HG02759 (cell line): ENCODE measurements around the gene CYTH4.

ENCODE experiments used
- ATAC-seq: cut with Tn5 transposase; IDR thresholded peaks from one replicate; pipeline ENCODE4 v1.9.1; 2021; ENCODE audit warnings: mild to moderate bottlenecking, moderate library complexity; ENCODE audit not compliant: unreplicated experiment

Gene CYTH4

GRCh38 chr22:37343348-37343747, 61.0 kb downstream of the CYTH4 start:
- no peak for ATAC-seq

DNA sequence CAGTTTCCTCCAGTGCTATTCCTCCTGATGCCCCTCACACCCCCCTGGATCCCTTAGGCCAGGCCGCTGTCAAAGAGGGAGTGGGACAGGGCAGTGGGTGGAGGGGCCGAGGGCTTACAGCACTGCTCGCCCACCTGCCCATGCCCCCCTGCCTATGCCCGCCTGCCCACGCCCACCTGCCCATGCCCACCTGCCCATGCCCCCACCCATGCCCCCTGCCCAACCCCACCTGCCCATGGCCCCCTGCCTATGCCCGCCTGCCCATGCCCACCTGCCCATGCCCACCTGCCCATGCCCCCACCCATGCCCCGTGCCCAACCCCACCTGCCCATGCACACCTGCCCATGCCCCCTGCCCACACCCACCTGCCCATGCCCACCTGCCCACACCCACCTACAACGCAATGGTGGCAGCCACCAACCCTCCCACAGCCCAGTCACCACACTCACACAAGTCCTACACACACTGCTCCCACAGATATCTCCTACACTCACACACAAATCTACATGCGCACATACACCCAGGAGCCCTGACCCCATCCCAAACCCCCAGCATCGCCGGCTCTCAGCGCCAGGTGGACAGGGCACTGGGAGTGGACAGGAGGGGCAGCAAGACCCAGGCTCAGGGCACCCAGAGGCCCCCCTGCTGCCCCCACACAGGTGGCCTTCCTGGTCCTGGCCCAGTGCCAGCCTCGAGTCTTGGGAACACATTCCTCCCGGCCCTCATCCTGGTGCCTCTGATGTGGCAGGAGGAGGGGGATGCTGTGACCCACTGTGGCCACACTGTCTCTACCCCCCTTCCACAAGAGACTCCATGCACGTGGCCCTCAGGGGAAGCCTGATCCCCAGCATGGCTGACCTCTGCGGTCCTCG, 61.8 kb downstream of the CYTH4 start:
- no peak for ATAC-seq

DNA sequence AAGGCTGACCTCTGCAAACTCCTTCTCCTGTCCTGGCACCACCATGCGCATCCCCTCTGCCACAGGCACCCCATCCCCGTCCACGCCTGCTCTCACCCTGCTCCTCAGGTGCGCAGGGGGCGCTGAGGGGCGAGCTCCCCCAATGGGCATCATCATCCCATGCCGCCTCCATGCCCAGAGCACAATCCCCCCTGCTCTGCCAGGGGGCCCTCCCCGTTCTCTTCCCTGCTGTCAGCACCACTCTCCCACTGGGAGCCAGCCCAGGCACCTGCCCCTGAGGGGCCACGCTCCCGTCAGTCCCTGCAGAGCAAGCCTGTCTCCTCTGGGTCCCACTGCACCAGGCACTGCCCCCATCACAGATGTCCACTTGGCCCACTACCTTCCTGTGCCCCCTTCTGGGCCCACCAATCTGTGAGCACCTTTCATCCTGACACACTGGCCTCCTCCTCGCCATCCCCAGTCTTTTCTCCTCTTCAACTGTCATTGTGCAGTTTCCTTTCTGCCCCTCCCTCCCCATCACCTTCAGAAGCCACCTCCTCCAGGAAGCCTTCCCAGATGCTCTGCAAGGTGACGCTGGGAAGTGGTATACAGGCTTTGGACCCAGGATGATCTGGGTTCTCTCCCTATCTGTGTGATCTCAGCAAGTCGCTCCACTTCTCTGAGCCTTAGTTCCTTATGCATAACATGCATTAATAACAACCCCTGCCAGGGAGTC, 62.6 kb downstream of the CYTH4 start:
- ATAC-seq: no peak

- ATAC-seq: no peak
Measured at GRCh38 chr22:37345863-37346504, 63.7 kb downstream of the CYTH4 start.

- ATAC-seq: no peak
Measured at GRCh38 chr22:37346505-37346895, 64.2 kb downstream of the CYTH4 start.

DNA sequence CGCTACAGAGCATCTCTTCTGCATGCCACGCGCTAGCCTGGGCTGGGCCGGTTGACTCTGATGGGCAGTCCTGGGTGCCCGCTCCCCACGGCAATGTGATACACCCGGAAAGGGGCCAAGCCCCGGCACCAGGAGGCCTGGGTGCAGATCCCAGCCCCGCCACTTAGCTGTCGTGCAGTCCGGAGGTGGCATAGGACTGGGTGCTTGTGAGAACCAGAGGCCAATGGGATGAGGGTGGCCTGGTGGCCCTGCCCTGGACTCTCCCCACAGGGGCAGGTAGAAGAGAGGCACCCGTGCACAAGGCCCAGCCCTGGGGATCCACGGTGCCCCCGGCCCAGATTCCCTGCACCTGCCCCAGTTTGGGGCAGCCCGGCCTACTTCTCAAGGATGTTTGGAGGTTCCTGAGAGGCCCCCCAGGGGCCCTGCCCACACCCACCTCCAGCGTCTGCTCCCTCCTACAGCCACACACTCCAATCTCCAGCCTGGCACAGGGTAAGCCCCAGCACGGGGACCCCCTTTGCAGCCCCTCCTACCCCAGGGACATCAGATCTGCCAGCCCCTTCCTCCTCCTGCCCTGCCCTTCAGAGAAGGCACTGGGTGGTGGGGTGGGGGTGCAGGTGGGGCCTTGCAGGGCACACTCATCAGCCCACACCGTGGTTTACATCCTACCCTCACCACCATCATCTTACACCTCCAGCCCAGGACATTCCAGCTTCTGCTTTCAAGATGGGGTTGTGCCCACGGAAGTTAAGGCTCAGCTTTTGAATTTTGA, 66.9 kb downstream of the CYTH4 start:
- ATAC-seq: no peak

DNA sequence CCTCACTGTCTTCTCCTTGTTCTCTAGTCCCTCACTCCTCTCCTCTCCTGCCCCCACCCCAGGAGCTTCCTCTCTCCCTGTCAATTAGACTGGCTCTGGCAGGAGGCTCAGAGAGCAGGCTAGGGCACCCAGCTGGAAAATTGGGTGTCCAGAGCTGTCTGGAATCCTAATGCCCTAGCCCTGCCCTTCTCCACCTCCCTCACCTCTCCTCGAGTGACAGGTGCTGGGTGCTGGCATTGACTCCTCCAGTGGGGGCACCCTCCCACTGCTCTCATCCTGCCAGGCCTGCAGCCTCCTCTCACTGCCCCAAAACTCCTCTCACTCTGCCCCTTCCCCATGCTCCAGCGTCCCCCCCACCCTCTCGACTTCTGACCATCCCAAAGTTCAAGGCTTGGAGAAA, 68.9 kb downstream of the CYTH4 start:
- ATAC-seq: no peak

DNA sequence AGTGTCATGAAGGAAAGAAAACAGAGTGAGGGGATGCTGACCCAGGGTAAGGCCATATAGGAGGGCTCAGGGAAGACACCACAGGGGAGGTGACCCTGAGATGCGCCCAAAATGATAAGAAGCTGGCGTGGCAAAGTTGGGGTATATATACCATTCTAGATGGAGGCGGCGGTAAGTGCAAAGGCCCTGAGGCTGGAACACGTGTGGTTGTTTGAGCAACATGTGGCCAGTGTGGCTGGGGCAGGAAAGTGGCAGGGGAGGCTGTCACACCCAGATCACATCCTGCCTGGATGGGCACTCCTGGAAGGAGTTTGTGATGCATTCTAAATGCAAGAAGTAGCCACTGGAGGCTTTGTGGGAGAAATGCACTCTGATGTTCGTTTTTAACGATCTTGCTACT, 70.2 kb downstream of the CYTH4 start:
- no peak for ATAC-seq

DNA sequence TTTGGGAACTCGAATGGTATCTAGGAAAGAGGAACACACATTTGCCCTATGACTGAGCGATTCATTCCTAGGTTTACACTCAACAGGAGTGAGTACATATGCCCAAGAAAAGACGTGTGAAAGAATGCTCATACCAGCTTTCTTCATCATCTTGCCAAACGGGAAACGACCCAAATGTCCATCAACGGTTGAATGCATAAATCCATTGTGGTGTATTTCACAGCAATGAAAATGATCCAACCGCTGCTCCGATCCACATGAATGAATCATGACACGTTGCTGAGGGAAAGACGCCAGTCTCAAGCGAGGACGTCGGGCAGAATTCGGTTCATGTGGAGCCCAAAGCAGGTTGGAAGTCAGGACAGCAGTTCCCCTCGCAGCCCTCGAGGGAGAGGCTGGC, 71.5 kb downstream of the CYTH4 start:
- ATAC-seq: no peak

GRCh38 chr22:37354261-37354660, 72.0 kb downstream of the CYTH4 start:
- ATAC-seq: no peak

GRCh38 chr22:37354670-37355069, 72.4 kb downstream of the CYTH4 start:
- ATAC-seq: no peak

DNA sequence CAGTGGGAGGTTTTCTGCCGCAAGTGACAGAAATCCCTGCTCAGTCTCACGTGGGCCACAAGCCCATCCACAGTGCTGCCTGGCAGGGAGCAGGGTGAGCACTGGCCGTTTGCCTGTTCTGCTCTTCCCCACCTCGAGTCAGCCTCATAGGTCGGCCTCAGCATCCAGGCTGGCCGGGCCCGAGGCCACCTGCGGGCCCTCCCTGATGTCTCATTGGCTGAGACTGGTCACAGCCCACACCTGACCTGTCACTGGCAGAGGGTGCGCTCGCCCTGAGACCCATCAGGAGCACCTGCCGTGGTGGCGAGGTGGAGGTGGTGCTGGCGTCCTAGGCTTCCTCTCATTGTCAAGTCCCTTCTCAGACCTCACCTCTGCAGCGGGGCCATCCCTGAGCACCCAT, 72.9 kb downstream of the CYTH4 start:
- ATAC-seq: no peak

GRCh38 chr22:37356922-37357321, 74.6 kb downstream of the CYTH4 start:
- no peak for ATAC-seq

DNA sequence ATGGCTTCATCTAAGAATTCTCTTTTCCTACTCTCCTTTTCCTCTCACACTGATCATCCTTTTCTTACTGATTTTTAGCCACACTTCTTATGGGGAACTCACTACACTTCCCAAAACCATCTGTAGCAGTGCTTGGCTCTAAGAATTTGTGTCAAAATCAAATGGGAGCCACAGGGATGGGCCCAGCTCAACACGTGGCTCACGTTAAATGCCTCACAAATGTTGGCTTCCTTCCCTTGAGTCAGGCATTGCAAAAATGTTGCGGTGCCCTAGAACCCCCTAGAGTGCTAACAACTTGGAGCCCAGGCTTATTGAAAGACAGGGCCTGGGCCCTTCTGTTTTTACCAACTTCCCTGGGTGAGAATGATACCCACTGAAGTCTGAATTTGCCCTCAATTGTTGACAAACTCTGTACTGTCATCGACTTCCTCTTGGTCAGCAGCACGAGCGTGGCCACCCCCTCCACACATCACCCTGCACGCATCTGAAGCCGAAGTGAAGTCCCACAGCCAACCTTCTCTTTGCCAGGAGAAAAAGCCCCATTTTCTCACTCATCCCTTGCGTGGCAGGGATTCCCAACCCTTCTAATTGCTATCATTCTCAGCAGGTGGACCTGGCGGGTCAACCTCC, 75.3 kb downstream of the CYTH4 start:
- no peak for ATAC-seq

DNA sequence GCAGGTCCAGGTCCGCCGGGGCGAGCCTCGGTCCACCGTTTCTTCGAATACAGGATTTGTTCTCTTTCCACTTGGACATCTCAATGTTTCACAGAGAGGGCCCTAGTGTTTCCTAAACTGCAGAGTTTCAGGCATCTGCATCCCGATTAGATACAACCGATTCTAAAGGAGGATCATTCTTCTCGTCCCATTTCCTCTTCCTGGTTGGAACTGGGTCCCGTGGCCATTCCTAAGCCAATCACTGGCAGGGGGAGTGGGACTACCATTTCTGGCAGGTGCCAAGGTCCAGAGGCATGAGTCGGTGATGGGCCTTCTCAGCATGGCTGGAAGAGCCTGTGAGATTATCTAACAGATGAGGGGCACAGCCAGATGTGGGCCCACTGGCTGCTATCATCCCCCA, 76.1 kb downstream of the CYTH4 start:
- ATAC-seq: no peak

DNA sequence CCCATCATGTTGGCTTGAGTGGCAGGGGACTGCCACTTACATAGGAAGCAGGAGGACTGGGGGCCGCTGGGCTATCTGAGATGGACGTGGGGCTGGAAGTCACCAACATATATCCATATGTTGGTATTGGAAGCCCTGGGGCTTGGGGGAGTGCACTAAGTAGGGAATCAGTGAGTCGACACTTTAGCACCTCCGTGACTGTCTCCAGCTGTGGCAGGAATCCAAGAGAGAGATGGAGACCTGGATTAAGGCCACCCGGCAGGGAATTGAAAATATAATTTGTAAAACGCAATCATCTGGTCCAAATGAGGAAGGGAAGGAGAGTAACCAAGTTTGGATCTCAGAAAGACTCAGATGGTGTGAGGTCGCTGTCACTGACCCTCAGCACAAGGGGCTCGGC, 76.6 kb downstream of the CYTH4 start:
- no peak for ATAC-seq

DNA sequence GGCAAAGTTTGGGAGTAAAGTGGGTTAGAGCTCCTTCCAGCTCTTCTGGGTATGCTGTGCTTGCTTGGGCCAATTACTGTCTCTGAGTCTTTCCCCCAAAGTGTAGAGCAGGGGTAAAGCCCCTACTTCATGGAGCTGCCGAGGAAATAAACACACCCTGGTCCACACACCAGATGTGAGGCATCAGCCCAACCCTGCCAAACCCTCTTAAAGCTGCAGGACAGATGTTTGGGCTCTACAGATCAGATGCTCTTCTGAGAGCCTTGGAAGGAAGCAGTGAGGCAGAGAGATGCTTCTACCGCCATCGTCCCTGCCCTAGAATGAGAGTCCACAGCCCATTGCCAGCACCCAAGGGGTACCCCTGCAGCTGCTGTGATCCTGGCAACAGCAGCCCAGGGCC, 80.3 kb downstream of the CYTH4 start:
- ATAC-seq: no peak

GRCh38 chr22:37363261-37363992, 81.1 kb downstream of the CYTH4 start:
- ATAC-seq: no peak
